K562 (cell line): ENCODE data around the gene BMP6. TPM values are rescaled to one million over a fixed set of nuclear protein-coding genes. Genes with fewer than 3 reads are reported as not detected.
A peak's percentile ranks its signal among the peaks of the same experiment; 100 is the strongest.

ENCODE experiments used
- ATAC-seq: fragments of 200-7000 bp; cut with Tn5 transposase; 3 replicates; pipeline ENCODE4 v1.9.1; 2020; ENCODE audit warnings: moderate library complexity
- BruUV-seq: library from RNA; stranded (reverse); fragments of 400-500 nt; replicated peaks from 2 replicates; lab custom pipeline; 2021; lab: Mats Ljungman, UMichigan
- CTCF ChIA-PET: fragments of 300-600 bp; formaldehyde crosslinking; extraction: SDS; loops from one replicate; lab custom pipeline; 2021; ENCODE audit warnings: low intra/inter-chr PET ratio; lab: Yijun Ruan, JAX
- POLR2A ChIA-PET: fragments of 300-600, 350-650 bp; sonication (Branson Sonifier 250); formaldehyde crosslinking; extraction: SDS; loops from one replicate; lab custom pipeline; 2021; ENCODE audit warnings: antibody characterized with exemption, inconsistent platforms; lab: Yijun Ruan, JAX
- DNase-seq, 4 experiments: peaks; one replicate each; pipeline versions ENCODE4 v3.0.0 to v3.0.0-alpha.2; 2011 to 2018; ENCODE audit warnings: low spot score in 3 of 4, mixed read lengths in 3 of 4; ENCODE audit errors: extremely low read depth in 1 of 4
- FAIRE-seq: peaks from 2 replicates; lab custom pipeline; 2011; peaks lifted over from hg19 to GRCh38; lab: Jason Lieb, UNC
- H2AFZ ChIP-seq: 2 replicates; pipeline ENCODE4 v1.6.0; 2011; ENCODE audit warnings: low read depth, low read length, control low read depth, inconsistent platforms
- H3K27ac ChIP-seq: fragments of 200-600 bp; 3 replicates; pipeline ENCODE4 v1.8.0; 2011; ENCODE audit warnings: low read depth, mild to moderate bottlenecking, control low read depth, inconsistent platforms, low read length, moderate library complexity, mixed read lengths; ENCODE audit errors: extremely low read depth
- H3K27me3 ChIP-seq, 2 experiments: fragments of 300-600 bp in 1 of 2; 2 replicates in 1 of 2; 3 replicates in 1 of 2; pipeline versions ENCODE4 v1.6.0 to v1.8.0; 2011; ENCODE audit warnings: inconsistent platforms in 2 of 2, low read length in 2 of 2, mild to moderate bottlenecking in 1 of 2, mixed read lengths in 1 of 2, moderate library complexity in 1 of 2; ENCODE audit not compliant: control insufficient read depth in 2 of 2, insufficient read depth in 2 of 2
- H3K36me3 ChIP-seq: fragments of 300-600 bp; 3 replicates; pipeline ENCODE4 v1.8.0; 2011; ENCODE audit warnings: mild to moderate bottlenecking, low read length, inconsistent platforms; ENCODE audit not compliant: control insufficient read depth, insufficient read depth
- H3K4me1 ChIP-seq, 2 experiments: fragments of 200-600 bp in 1 of 2; replicated peaks in 1 of 2; 2 replicates in 1 of 2; 3 replicates in 1 of 2; pipeline versions ENCODE4 v1.5.1 to v1.8.0; 2011; ENCODE audit warnings: inconsistent platforms in 2 of 2, low read length in 2 of 2, mild to moderate bottlenecking in 1 of 2, mixed read lengths in 1 of 2, moderate library complexity in 1 of 2; ENCODE audit not compliant: control insufficient read depth in 2 of 2, insufficient read depth in 2 of 2
- H3K4me2 ChIP-seq: 2 replicates; pipeline ENCODE4 v1.6.1; 2011; ENCODE audit warnings: low read length, control low read depth, inconsistent platforms, mixed read lengths; ENCODE audit not compliant: insufficient read depth
- H3K4me3 ChIP-seq: fragments of 200-600 bp; sonication (generic), shearing (Covaris generic); 2 replicates; pipeline ENCODE4 v1.5.1; 2016; ENCODE audit warnings: control low read depth, inconsistent platforms
- H3K79me2 ChIP-seq: fragments of 200-600 bp; 3 replicates; pipeline ENCODE4 v1.8.0; 2011; ENCODE audit warnings: low read length, inconsistent platforms; ENCODE audit not compliant: control insufficient read depth, insufficient read depth
- H3K9ac ChIP-seq, 2 experiments: 2 replicates each; pipeline versions ENCODE4 v1.6.0 to v1.6.1; 2011; ENCODE audit warnings: low read depth in 2 of 2, low read length in 2 of 2, control low read depth in 1 of 2, inconsistent platforms in 1 of 2, mild to moderate bottlenecking in 1 of 2, mixed read lengths in 1 of 2; ENCODE audit not compliant: insufficient read depth in 1 of 2
- H3K9me1 ChIP-seq: one replicate; pipeline ENCODE4 v1.6.0; 2011; ENCODE audit warnings: inconsistent platforms, mild to moderate bottlenecking, low read length, moderate library complexity; ENCODE audit not compliant: control insufficient read depth, insufficient read depth
- H3K9me3 ChIP-seq: replicated peaks from 2 replicates; pipeline ENCODE4 v1.5.1; 2011; ENCODE audit warnings: low read depth, low read length, inconsistent platforms; ENCODE audit not compliant: control insufficient read depth, insufficient read depth
- H4K20me1 ChIP-seq: replicated peaks from 2 replicates; pipeline ENCODE4 v1.6.1; 2011; ENCODE audit warnings: low read length, inconsistent platforms, mixed read lengths; ENCODE audit not compliant: control insufficient read depth, insufficient read depth
- CEBPG ChIP-seq, 3 experiments: fragments of 200-800 bp in 1 of 3; sonication (Bioruptor generic) in 1 of 3; sonication (generic) in 1 of 3; formaldehyde crosslinking in 1 of 3; IDR thresholded peaks in 2 of 3; conservative IDR thresholded peaks in 1 of 3; 2 replicates each; pipeline versions ENCODE4 v1.6.1 to v1.8.0; 2016 to 2022; ENCODE audit warnings: missing compliant biosample characterization in 2 of 3, missing genetic modification characterization in 2 of 3, mild to moderate bottlenecking in 1 of 3, missing genetic modification reagents in 1 of 3
- CREB3L1 ChIP-seq: fragments of 450-650 bp; IDR thresholded peaks from 2 replicates; pipeline ENCODE4 v1.6.1; 2014; ENCODE audit warnings: low read depth, mild to moderate bottlenecking, moderate library complexity, borderline replicate concordance
- CTBP1 ChIP-seq: fragments of 450-650 bp; IDR thresholded peaks from 2 replicates; pipeline ENCODE4 v1.6.1; 2016; ENCODE audit warnings: borderline replicate concordance
- HMG20B ChIP-seq: fragments of 250-450 bp; sonication (Bioruptor Pico); IDR thresholded peaks from 2 replicates; pipeline ENCODE4 v1.5.0; 2021; ENCODE audit warnings: mild to moderate bottlenecking
- HSF4 ChIP-seq: fragments of 250-450 bp; sonication (Bioruptor Pico); IDR thresholded peaks from 2 replicates; pipeline ENCODE4 v2.1.2; 2022; ENCODE audit warnings: mild to moderate bottlenecking, moderate library complexity, borderline replicate concordance
- KAT7 ChIP-seq: sonication (generic); formaldehyde crosslinking; IDR thresholded peaks from 2 replicates; pipeline ENCODE4 v1.8.0; 2022; ENCODE audit warnings: missing genetic modification reagents, mild to moderate bottlenecking, borderline replicate concordance
- MED1 ChIP-seq: sonication (generic); formaldehyde crosslinking; IDR thresholded peaks from 2 replicates; pipeline ENCODE4 v1.8.1; 2023; ENCODE audit warnings: missing genetic modification reagents, borderline replicate concordance
- NFATC3 ChIP-seq: fragments of 450-650 bp; IDR thresholded peaks from 2 replicates; pipeline ENCODE4 v1.6.1; 2017; ENCODE audit warnings: mild to moderate bottlenecking
- RAD51 ChIP-seq: fragments of 450-650 bp; IDR thresholded peaks from 2 replicates; pipeline ENCODE4 v1.7.1; 2016; ENCODE audit warnings: low read depth, mild to moderate bottlenecking, borderline replicate concordance
- SRSF9 ChIP-seq: fragments of 200-400 bp; formaldehyde crosslinking; IDR thresholded peaks from 2 replicates; pipeline ENCODE4 v1.6.1; 2017; ENCODE audit warnings: low read depth, low read length, borderline replicate concordance
- ZFX ChIP-seq: sonication (generic); formaldehyde crosslinking; IDR thresholded peaks from 2 replicates; pipeline ENCODE4 v1.8.0; 2022; ENCODE audit warnings: mild to moderate bottlenecking, missing genetic modification reagents, moderate library complexity
- ZKSCAN3 ChIP-seq: fragments of 250-450 bp; sonication (Bioruptor Pico); IDR thresholded peaks from 2 replicates; pipeline ENCODE4 v1.4.0; 2020
- ZKSCAN8 ChIP-seq: fragments of 200-800 bp; sonication (Bioruptor generic); IDR thresholded peaks from 2 replicates; pipeline ENCODE4 v1.6.1; 2016; ENCODE audit warnings: missing genetic modification characterization, missing compliant biosample characterization
- WGBS: fragments of 100-300 bp; shearing (Covaris generic); methylation state at CpG from one replicate; pipeline ENCODE4 v1.1.6; 2016; ENCODE audit warnings: low coverage, mixed read lengths; ENCODE audit not compliant: insufficient coverage; ENCODE audit errors: missing lambda C conversion rate; 5-methylcytosine and 5-hydroxymethylcytosine counted together
- in situ Hi-C: fragments of 300-500 bp; cut with MboI; formaldehyde crosslinking; loops from 4 replicates; pipeline ENCODE4 v1.15.0; 2018; ENCODE audit warnings: inconsistent platforms, mixed read lengths
- intact Hi-C: fragments of 100-400 bp; cut with micrococcal nuclease; formaldehyde crosslinking; loops from 2 replicates; pipeline ENCODE4 v1.14.2; 2022
- polyA plus RNA-seq, 8 experiments: library from polyadenylated mRNA; depleted of rRNA in 4 of 8; stranded (reverse) in 5 of 8; unstranded in 3 of 8; fragments of >200 nt; fragmentation: Nextera tagmentation in 2 of 8; fragmentation: Illumina TruSeq in 1 of 8; extraction: Ambion mirVana in 2 of 8; extraction: Trizol in 1 of 8; gene quantifications; 2 replicates each; pipeline versions ENCODE4 v1.2.1 to v1.2.3, GENCODE V29; 2011 to 2014; ENCODE audit warnings: inconsistent platforms in 1 of 8, missing spikeins in 1 of 8
- total RNA-seq, 7 experiments: library from RNA; depleted of rRNA in 6 of 7; stranded (reverse); fragments of >200 nt in 6 of 7; fragmentation: Illumina TruSeq in 2 of 7; extraction: Trizol in 2 of 7; gene quantifications; 2 replicates each; pipeline versions ENCODE4 v1.2.1 to v1.2.3, GENCODE V29; 2011 to 2021; ENCODE audit warnings: low replicate concordance in 1 of 7
- TF ChIP-seq, protein P1 (sequence below): fragments of 250-450 bp; sonication (Bioruptor Pico); IDR thresholded peaks from 2 replicates; pipeline ENCODE4 v1.5.0; 2021
- TF ChIP-seq, protein P2 (sequence below): fragments of 450-650 bp; IDR thresholded peaks from 2 replicates; pipeline ENCODE4 v1.7.1; 2018; ENCODE audit warnings: mild to moderate bottlenecking, low read depth; ENCODE audit not compliant: partially characterized antibody
- TF ChIP-seq, protein P3 (sequence below): fragments of 250-450 bp; sonication (Bioruptor Pico); IDR thresholded peaks from 2 replicates; pipeline ENCODE4 v1.8.0; 2022; ENCODE audit warnings: moderate library complexity, mild to moderate bottlenecking, inconsistent platforms

The BMP6 gene
- total and polyA plus RNA-seq, 9 of the 15 experiments (the other 6 are each of a cell fraction or from before 2014, with no cell fraction given), result 0.01 to 0.13 (median 0.06) TPM; not detected in 3

- Histone ChIP-seq H3K79me2 (peaks cover 16% of the 10 kb centered on the region), H3K27ac (peak overlapping the region; percentile 66; the same call in 2 of the 3 replicates), H3K4me1 (peaks cover 5 to 34% of the 10 kb centered on the region in 2 experiments), H3K9me1 (peaks cover 14% of the 10 kb centered on the region), H2AFZ (no peak overlapping the region), H3K36me3 (peaks cover 96% of the 10 kb centered on the region), H3K9ac (no peak overlapping the region), H3K27me3 (no peaks in the 10 kb centered on the region), H3K4me3 (no peak overlapping the region), H3K9me3 (no peaks in the 10 kb centered on the region), H4K20me1 (peaks cover 65% of the 10 kb centered on the region), H3K4me2 (peak overlapping the region; percentile 23; the same call in 1 of the 2 replicates)
- ChIA-PET POLR2A (interaction anchor here (0.7 to 2.4 kb wide), 7 partner anchors 10 to 138 kb away, joined by 3 to 29 read pairs (median 5); partner anchors contain the start of gene TXNDC5), CTCF (interaction anchor here (2.1 kb wide), 1 partner anchor 106 kb away, joined by 12 read pairs; no protein-coding TSS in a partner anchor)
- ATAC-seq (peak; percentile 77), DNase-seq (no peak), FAIRE-seq (no peak)
- WGBS, result 3% methylated on average over 4 of the region's 4 CpGs
- intact Hi-C loops, result loop anchor here (1.0 to 5.0 kb wide), 4 partner anchors 75 to 319 kb away; partner anchors contain the start of gene BLOC1S5
- in situ Hi-C loops, result no loop called here
- no TSS peak for BruUV-seq
- TF ChIP-seq, protein P1, sequence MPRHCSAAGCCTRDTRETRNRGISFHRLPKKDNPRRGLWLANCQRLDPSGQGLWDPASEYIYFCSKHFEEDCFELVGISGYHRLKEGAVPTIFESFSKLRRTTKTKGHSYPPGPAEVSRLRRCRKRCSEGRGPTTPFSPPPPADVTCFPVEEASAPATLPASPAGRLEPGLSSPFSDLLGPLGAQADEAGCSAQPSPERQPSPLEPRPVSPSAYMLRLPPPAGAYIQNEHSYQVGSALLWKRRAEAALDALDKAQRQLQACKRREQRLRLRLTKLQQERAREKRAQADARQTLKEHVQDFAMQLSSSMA, result no peak
- TF ChIP-seq RAD51 (no peak), CEBPG (CRISPR knock-in tag; IDR thresholded peaks at IDR 0.05) (no peak), CEBPG (tag; conservative IDR thresholded peaks at IDR 0.05 in 1 of 2, IDR thresholded peaks at IDR 0.05 in 1 of 2) (no peak), ZKSCAN8 (CRISPR knock-in tag) (0 out of 2 replicates have a peak, but pooled peaks have one; percentile 0), CREB3L1 (0 out of 2 replicates have a peak, but pooled peaks have one; percentile 39), MED1 (CRISPR knock-in tag) (no peak), HMG20B (CRISPR knock-in tag) (no peak), NFATC3 (no peak), SRSF9 (no peak), HSF4 (0 out of 2 replicates have a peak, but pooled peaks have one; percentile 23), ZFX (CRISPR knock-in tag) (peak; percentile 47), ZKSCAN3 (CRISPR knock-in tag) (no peak), CTBP1 (no peak), KAT7 (peak; percentile 51; the same call in 1 of the 2 replicates)
- TF ChIP-seq, protein P2, sequence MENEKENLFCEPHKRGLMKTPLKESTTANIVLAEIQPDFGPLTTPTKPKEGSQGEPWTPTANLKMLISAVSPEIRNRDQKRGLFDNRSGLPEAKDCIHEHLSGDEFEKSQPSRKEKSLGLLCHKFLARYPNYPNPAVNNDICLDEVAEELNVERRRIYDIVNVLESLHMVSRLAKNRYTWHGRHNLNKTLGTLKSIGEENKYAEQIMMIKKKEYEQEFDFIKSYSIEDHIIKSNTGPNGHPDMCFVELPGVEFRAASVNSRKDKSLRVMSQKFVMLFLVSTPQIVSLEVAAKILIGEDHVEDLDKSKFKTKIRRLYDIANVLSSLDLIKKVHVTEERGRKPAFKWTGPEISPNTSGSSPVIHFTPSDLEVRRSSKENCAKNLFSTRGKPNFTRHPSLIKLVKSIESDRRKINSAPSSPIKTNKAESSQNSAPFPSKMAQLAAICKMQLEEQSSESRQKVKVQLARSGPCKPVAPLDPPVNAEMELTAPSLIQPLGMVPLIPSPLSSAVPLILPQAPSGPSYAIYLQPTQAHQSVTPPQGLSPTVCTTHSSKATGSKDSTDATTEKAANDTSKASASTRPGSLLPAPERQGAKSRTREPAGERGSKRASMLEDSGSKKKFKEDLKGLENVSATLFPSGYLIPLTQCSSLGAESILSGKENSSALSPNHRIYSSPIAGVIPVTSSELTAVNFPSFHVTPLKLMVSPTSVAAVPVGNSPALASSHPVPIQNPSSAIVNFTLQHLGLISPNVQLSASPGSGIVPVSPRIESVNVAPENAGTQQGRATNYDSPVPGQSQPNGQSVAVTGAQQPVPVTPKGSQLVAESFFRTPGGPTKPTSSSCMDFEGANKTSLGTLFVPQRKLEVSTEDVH, result peak; percentile 8
- TF ChIP-seq, protein P3, sequence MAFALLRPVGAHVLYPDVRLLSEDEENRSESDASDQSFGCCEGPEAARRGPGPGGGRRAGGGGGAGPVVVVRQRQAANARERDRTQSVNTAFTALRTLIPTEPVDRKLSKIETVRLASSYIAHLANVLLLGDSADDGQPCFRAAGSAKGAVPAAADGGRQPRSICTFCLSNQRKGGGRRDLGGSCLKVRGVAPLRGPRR (CRISPR knock-in tag), result 0 out of 2 replicates have a peak, but pooled peaks have one; percentile 37
Observed at GRCh38 chr6:7899889-7900213, 174.0 kb downstream of the BMP6 start.
